B cell (primary cell): ENCODE data around the gene C12orf54.

Source experiments
- CTCF ChIP-seq: fragments of 200-600 bp; IDR thresholded peaks from one replicate; pipeline ENCODE4 v1.8.0; 2022; ENCODE audit warnings: antibody characterized with exemption, mild to moderate bottlenecking
- EZH2 ChIP-seq: IDR thresholded peaks from 2 replicates; pipeline ENCODE4 v1.6.1; 2012; ENCODE audit warnings: borderline replicate concordance, low read depth, mild to moderate bottlenecking, moderate library complexity, low read length; ENCODE audit not compliant: insufficient read depth, poor library complexity, severe bottlenecking

- TF ChIP-seq CTCF (no peak), EZH2 (no peak)
Observed at GRCh38 chr12:48486261-48486660, 4.0 kb downstream of the C12orf54 start.
